ENCODE data around the gene PTPN20.

DNA sequence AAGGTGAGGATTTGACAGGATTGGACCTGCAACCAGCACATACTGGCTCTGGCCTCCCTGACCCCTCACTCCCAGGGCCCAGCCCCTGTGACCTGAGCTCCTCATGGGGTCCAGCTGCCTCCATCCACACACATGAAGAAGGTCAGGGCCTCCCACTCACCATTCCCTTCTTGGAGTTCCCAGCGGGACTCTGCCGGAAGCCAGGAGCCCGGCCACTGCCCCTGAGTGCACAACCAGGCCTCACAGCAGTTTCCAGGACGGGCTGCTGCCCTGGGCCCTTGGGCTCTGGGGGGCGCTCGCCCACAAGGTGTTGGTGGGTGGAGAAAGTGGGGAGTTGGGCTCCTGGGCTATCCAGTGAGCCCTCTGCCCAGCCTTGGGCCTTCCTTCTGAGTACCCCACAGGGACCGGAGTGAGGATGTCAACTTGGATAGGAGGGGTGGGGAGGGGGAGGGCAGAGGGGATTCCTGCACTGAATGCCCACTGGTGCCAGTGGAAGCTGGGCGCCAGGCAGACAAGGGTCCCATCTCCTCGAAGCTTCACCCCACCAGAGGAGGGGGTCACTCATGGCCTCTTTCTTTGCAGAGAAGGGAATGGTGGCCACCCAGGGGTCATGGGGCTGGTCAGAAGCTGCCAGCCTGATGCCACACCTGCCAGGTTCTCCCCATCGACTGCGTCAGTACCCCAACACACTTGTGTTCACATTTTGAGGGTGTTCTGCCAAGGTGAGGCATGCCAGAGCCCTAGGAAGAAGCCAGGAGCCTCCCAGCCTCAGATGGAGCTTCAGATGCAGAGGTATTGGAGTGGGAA lies 115.3 kb downstream of the PTPN20 start:
- TF ChIP-seq, protein P1, sequence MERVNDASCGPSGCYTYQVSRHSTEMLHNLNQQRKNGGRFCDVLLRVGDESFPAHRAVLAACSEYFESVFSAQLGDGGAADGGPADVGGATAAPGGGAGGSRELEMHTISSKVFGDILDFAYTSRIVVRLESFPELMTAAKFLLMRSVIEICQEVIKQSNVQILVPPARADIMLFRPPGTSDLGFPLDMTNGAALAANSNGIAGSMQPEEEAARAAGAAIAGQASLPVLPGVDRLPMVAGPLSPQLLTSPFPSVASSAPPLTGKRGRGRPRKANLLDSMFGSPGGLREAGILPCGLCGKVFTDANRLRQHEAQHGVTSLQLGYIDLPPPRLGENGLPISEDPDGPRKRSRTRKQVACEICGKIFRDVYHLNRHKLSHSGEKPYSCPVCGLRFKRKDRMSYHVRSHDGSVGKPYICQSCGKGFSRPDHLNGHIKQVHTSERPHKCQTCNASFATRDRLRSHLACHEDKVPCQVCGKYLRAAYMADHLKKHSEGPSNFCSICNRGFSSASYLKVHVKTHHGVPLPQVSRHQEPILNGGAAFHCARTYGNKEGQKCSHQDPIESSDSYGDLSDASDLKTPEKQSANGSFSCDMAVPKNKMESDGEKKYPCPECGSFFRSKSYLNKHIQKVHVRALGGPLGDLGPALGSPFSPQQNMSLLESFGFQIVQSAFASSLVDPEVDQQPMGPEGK (CRISPR knock-in tag; IDR thresholded peaks at IDR 0.05; ENCODE audit: borderline replicate concordance): no peak
- TF ChIP-seq ZNF70 (CRISPR knock-in tag; IDR thresholded peaks at IDR 0.05): no peak
- no peak for TF ChIP-seq GLIS3 (CRISPR knock-in tag; IDR thresholded peaks at IDR 0.05)
- no peak for TF ChIP-seq ZNF565 (CRISPR knock-in tag; conservative IDR thresholded peaks at IDR 0.05; ENCODE audit: low read depth)
- no peak for TF ChIP-seq SNAI2 (CRISPR knock-in tag; IDR thresholded peaks at IDR 0.05)
- no peak for TF ChIP-seq ARNTL (CRISPR knock-in tag; IDR thresholded peaks at IDR 0.05; ENCODE audit: borderline replicate concordance, low read depth)

All from SK-N-SH treated with all-trans-retinoic acid at 6 μM for 48 hours (cell line).